HG03025 (cell line): ENCODE results near the gene PNRC2.
"Not testable (repeated sequence)": the region's sequence is repeated elsewhere in the genome, so short reads cannot be mapped to it uniquely, and the experiment has no call there.

Source experiments
- ATAC-seq: cut with Tn5 transposase; IDR thresholded peaks from one replicate; pipeline ENCODE4 v1.9.1; 2021; ENCODE audit warnings: mild to moderate bottlenecking, moderate library complexity; ENCODE audit not compliant: unreplicated experiment, low FRiP score

The PNRC2 gene

GRCh38 chr1:23947366-23947765 is 12.3 kb upstream of the PNRC2 start:
- no peak for ATAC-seq

- no peak for ATAC-seq
Observed at GRCh38 chr1:23953020-23953419, 6.6 kb upstream of the PNRC2 start.

GRCh38 chr1:23957096-23957495 is 2.5 kb upstream of the PNRC2 start:
- no peak for ATAC-seq

- ATAC-seq, result not testable (repeated sequence)
Observed at GRCh38 chr1:23958040-23958809, 1.4 kb upstream of the PNRC2 start.

GRCh38 chr1:23958810-23959460 is 693 bp upstream of the PNRC2 start:
- ATAC-seq, result peak; percentile 49

GRCh38 chr1:23960291-23961020 is 828 bp downstream of the PNRC2 start:
- no peak for ATAC-seq

- ATAC-seq, result no peak
Observed at GRCh38 chr1:23963617-23964234, 4.1 kb downstream of the PNRC2 start.

- ATAC-seq, result no peak
Observed at GRCh38 chr1:23964235-23964668, 4.6 kb downstream of the PNRC2 start.

GRCh38 chr1:23964790-23965740 is 5.4 kb downstream of the PNRC2 start:
- no peak for ATAC-seq

GRCh38 chr1:23966973-23967493 is 7.4 kb downstream of the PNRC2 start:
- no peak for ATAC-seq

GRCh38 chr1:23967871-23968270 is 8.2 kb downstream of the PNRC2 start:
- no peak for ATAC-seq

GRCh38 chr1:23977187-23977853 is 17.7 kb downstream of the PNRC2 start:
- ATAC-seq, result no peak

GRCh38 chr1:23977854-23978191 is 18.2 kb downstream of the PNRC2 start:
- ATAC-seq, result no peak

GRCh38 chr1:23978805-23979204 is 19.2 kb downstream of the PNRC2 start:
- no peak for ATAC-seq

GRCh38 chr1:23979387-23979880 is 19.8 kb downstream of the PNRC2 start:
- ATAC-seq, result no peak

GRCh38 chr1:23979881-23980727 is 20.5 kb downstream of the PNRC2 start, which contains the start of gene SRSF10:
SRSF10 (minus strand) TSS chr1:23980327; CDS start chr1:23980255, 72 bp downstream.
- ATAC-seq, result peak; percentile 84

- peak; percentile 27 for ATAC-seq
Observed at GRCh38 chr1:23980728-23981070, 21.1 kb downstream of the PNRC2 start.
